CD14-positive monocyte (primary cell): ENCODE data around the gene RPS6KA5. TPM values are rescaled to one million over a fixed set of nuclear protein-coding genes. Genes with fewer than 3 reads are reported as not detected.

Experiments
- DNase-seq, 3 donors: peaks; one replicate each; pipeline ENCODE4 v3.0.0-alpha.2; 2011 to 2022
- H2AFZ ChIP-seq: 2 replicates; pipeline ENCODE4 v1.6.0; 2012; ENCODE audit warnings: mild to moderate bottlenecking, low read depth, low read length, inconsistent platforms; ENCODE audit not compliant: insufficient read depth, poor library complexity, severe bottlenecking
- H3K27ac ChIP-seq, 2 donors: 1 replicate in 1 of 2; 2 replicates in 1 of 2; pipeline ENCODE4 v1.5.1; 2012 to 2013; ENCODE audit warnings: low read length in 2 of 2, control low read depth in 1 of 2, inconsistent platforms in 1 of 2, low read depth in 1 of 2, mild to moderate bottlenecking in 1 of 2
- H3K27me3 ChIP-seq, 2 donors: one replicate each; pipeline versions ENCODE4 v1.6.0 to v1.6.1; 2011 to 2013; ENCODE audit warnings: low read length in 2 of 2; ENCODE audit not compliant: control insufficient read depth in 2 of 2, insufficient read depth in 2 of 2
- H3K36me3 ChIP-seq, 2 donors: replicated peaks in 1 of 2; 1 replicate in 1 of 2; 2 replicates in 1 of 2; pipeline versions ENCODE4 v1.5.1 to v1.6.1; 2012 to 2013; ENCODE audit warnings: low read length in 2 of 2, control low read depth in 1 of 2, inconsistent platforms in 1 of 2, mild to moderate bottlenecking in 1 of 2; ENCODE audit not compliant: insufficient read depth in 2 of 2, control insufficient read depth in 1 of 2
- H3K4me1 ChIP-seq, 2 donors: 1 replicate in 1 of 2; 2 replicates in 1 of 2; pipeline versions ENCODE4 v1.5.1 to v1.6.1; 2012 to 2013; ENCODE audit warnings: low read length in 2 of 2, control low read depth in 1 of 2, inconsistent platforms in 1 of 2, mild to moderate bottlenecking in 1 of 2, moderate library complexity in 1 of 2; ENCODE audit not compliant: insufficient read depth in 2 of 2, control insufficient read depth in 1 of 2
- H3K4me2 ChIP-seq: replicated peaks from 2 replicates; pipeline ENCODE3; 2012; ENCODE audit warnings: low read length, moderate library complexity, mild to moderate bottlenecking; ENCODE audit not compliant: poor library complexity, severe bottlenecking; ENCODE audit errors: extremely low read depth
- H3K4me3 ChIP-seq, 3 experiments: fragments of 200-600 bp in 1 of 3; sonication (generic) in 1 of 3; replicated peaks in 1 of 3; 1 replicate in 2 of 3; 2 replicates in 1 of 3; pipeline ENCODE4 v1.5.1; 2011 to 2013; ENCODE audit warnings: low read length in 3 of 3, mild to moderate bottlenecking in 3 of 3, control low read depth in 2 of 3, low read depth in 2 of 3, inconsistent platforms in 1 of 3, moderate library complexity in 1 of 3
- H3K79me2 ChIP-seq: 2 replicates; pipeline ENCODE4 v1.6.0; 2012; ENCODE audit warnings: mild to moderate bottlenecking, control low read depth, inconsistent platforms, low read length, moderate library complexity; ENCODE audit not compliant: insufficient read depth
- H3K9ac ChIP-seq: 2 replicates; pipeline ENCODE4 v1.6.0; 2017; ENCODE audit warnings: low read length, mild to moderate bottlenecking; ENCODE audit not compliant: insufficient read depth, poor library complexity, severe bottlenecking
- H3K9me3 ChIP-seq, 2 donors: replicated peaks in 1 of 2; 1 replicate in 1 of 2; 2 replicates in 1 of 2; pipeline versions ENCODE4 v1.5.1 to v1.6.1; 2012 to 2013; ENCODE audit warnings: low read length in 2 of 2, control low read depth in 1 of 2; ENCODE audit not compliant: control insufficient read depth in 1 of 2, insufficient read depth in 1 of 2
- H4K20me1 ChIP-seq: 2 replicates; pipeline ENCODE4 v1.6.0; 2012; ENCODE audit warnings: mild to moderate bottlenecking, low read length, control low read depth, moderate library complexity; ENCODE audit not compliant: insufficient read depth
- H3K27ac Mint-ChIP-seq, 7 donors: one replicate each; pipeline ENCODE4 v1.8.0; 2020; ENCODE audit warnings: mild to moderate bottlenecking in 7 of 7, mixed read lengths in 7 of 7, moderate library complexity in 6 of 7, inconsistent platforms in 2 of 7
- H3K27me3 Mint-ChIP-seq, 3 donors: one replicate each; pipeline ENCODE4 v1.8.0; 2021 to 2022; ENCODE audit warnings: low read depth in 3 of 3, mild to moderate bottlenecking in 3 of 3, mixed read lengths in 3 of 3, moderate library complexity in 3 of 3, inconsistent platforms in 1 of 3
- H3K36me3 Mint-ChIP-seq, 2 donors: one replicate each; pipeline ENCODE4 v1.8.0; 2020; ENCODE audit warnings: mixed read lengths in 2 of 2, inconsistent platforms in 1 of 2, mild to moderate bottlenecking in 1 of 2
- H3K4me1 Mint-ChIP-seq: one replicate; pipeline ENCODE4 v1.8.0; 2020; ENCODE audit warnings: mild to moderate bottlenecking, mixed read lengths
- H3K4me3 Mint-ChIP-seq, 2 donors: one replicate each; pipeline ENCODE4 v1.8.0; 2020; ENCODE audit warnings: mild to moderate bottlenecking in 2 of 2, mixed read lengths in 2 of 2, moderate library complexity in 1 of 2
- H3K9me3 Mint-ChIP-seq, 7 donors: one replicate each; pipeline ENCODE4 v1.8.0; 2020 to 2022; ENCODE audit warnings: mixed read lengths in 7 of 7, mild to moderate bottlenecking in 6 of 7, moderate library complexity in 6 of 7, inconsistent platforms in 2 of 7
- CTCF ChIP-seq: fragments of 200-600 bp; IDR thresholded peaks from one replicate; pipeline ENCODE4 v1.8.0; 2022; ENCODE audit warnings: antibody characterized with exemption, mild to moderate bottlenecking
- WGBS: methylation state at CpG from one replicate; pipeline ENCODE4 v1.1.5; 2013; ENCODE audit warnings: missing lambda C conversion rate; ENCODE audit not compliant: insufficient coverage; 5-methylcytosine and 5-hydroxymethylcytosine counted together
- intact Hi-C, 2 donors: fragments of 100-400 bp; cut with micrococcal nuclease; formaldehyde crosslinking; loops; one replicate each; pipeline versions ENCODE4 v1.15.0 to v1.15.1; 2023
- polyA plus RNA-seq, 3 donors: library from polyadenylated mRNA; depleted of rRNA in 1 of 3; unstranded in 2 of 3; stranded (reverse) in 1 of 3; fragments of 300-500 nt in 2 of 3; fragments of >200 nt in 1 of 3; fragmentation: Illumina TruSeq in 2 of 3; gene quantifications; 1 replicate in 2 of 3; 2 replicates in 1 of 3; pipeline ENCODE4 v1.2.3, GENCODE V29; 2012 to 2021

RPS6KA5 gene
- polyA plus RNA-seq, 3 donors: 4.4 to 10.1 (median 7.9) TPM

GRCh38 chr14:90900476-90901083, 159.9 kb downstream of the RPS6KA5 start:
- no peak overlapping the region for H3K9ac ChIP-seq
- no peak overlapping the region for H3K27ac ChIP-seq
- no peak overlapping the region for H3K4me3 ChIP-seq
- no peaks in the 10 kb centered on the region for H4K20me1 ChIP-seq
- H3K4me1 ChIP-seq: no peaks in the 10 kb centered on the region
- intact Hi-C loops: no loop called here
- no peak for DNase-seq
- Mint-ChIP-seq H3K36me3 (peaks cover 35 to 36% of the 10 kb centered on the region in 2 donors), H3K27me3 (peaks cover 0 to 2% (median 0%) of the 10 kb centered on the region in 3 donors), H3K4me3 (no peak overlapping the region), H3K4me1 (no peaks in the 10 kb centered on the region), H3K27ac (no peak overlapping the region), H3K9me3 (no peaks in the 10 kb centered on the region)
- TF ChIP-seq CTCF: no peak
- H3K36me3 ChIP-seq: peaks cover 27 to 44% of the 10 kb centered on the region in 2 donors
- no peaks in the 10 kb centered on the region for H3K9me3 ChIP-seq
- H3K27me3 ChIP-seq: no peaks in the 10 kb centered on the region
- H3K79me2 ChIP-seq: no peaks in the 10 kb centered on the region
- H2AFZ ChIP-seq: no peak overlapping the region
- no peak overlapping the region for H3K4me2 ChIP-seq
- no CpG with 5 or more reads among the region's 2 CpGs for WGBS

- Histone ChIP-seq H2AFZ (no peak overlapping the region), H3K9ac (no peak overlapping the region), H3K27ac (no peak overlapping the region), H4K20me1 (no peaks in the 10 kb centered on the region), H3K4me2 (no peak overlapping the region), H3K27me3 (no peaks in the 10 kb centered on the region), H3K4me1 (no peaks in the 10 kb centered on the region), H3K9me3 (no peaks in the 10 kb centered on the region), H3K79me2 (no peaks in the 10 kb centered on the region), H3K4me3 (no peak overlapping the region), H3K36me3 (peaks cover 27 to 52% of the 10 kb centered on the region in 2 donors)
- peaks cover 9% of the 10 kb centered on the region for H3K4me1 Mint-ChIP-seq
- 94% methylated on average over 5 of the region's 6 CpGs for WGBS
- no peak overlapping the region for H3K27ac Mint-ChIP-seq
- H3K9me3 Mint-ChIP-seq: no peaks in the 10 kb centered on the region
- H3K36me3 Mint-ChIP-seq: peaks cover 33 to 36% of the 10 kb centered on the region in 2 donors
- intact Hi-C loops: loop anchor here in 1 of 2 donors (10.0 kb wide), 1 partner anchor 388 kb away; no protein-coding TSS in a partner anchor
- no peak for TF ChIP-seq CTCF
- no peak for DNase-seq
- H3K4me3 Mint-ChIP-seq: no peak overlapping the region
- no peaks in the 10 kb centered on the region for H3K27me3 Mint-ChIP-seq
These were observed 163.4 kb downstream of the RPS6KA5 start for GRCh38 chr14:90897022-90897421.
